Thymus (tissue), 11 donors: ENCODE results near the gene CDK19. TPM values are rescaled to one million over a fixed set of nuclear protein-coding genes. Genes with fewer than 3 reads are reported as not detected.

Experiments
- DNase-seq, 9 donors: peaks; one replicate each; pipeline ENCODE4 v3.0.0-alpha.2; 2013; ENCODE audit warnings: low spot score in 9 of 9, low read depth in 6 of 9, missing footprints in 1 of 9
- H3K27ac ChIP-seq, 2 donors: one replicate each; pipeline ENCODE4 v1.5.1; 2013; ENCODE audit warnings: control low read depth in 1 of 2, low read depth in 1 of 2, low read length in 1 of 2, mild to moderate bottlenecking in 1 of 2, moderate library complexity in 1 of 2
- H3K27me3 ChIP-seq, 2 donors: one replicate each; pipeline ENCODE4 v1.5.1; 2013; ENCODE audit warnings: low read length in 1 of 2; ENCODE audit not compliant: control insufficient read depth in 2 of 2, insufficient read depth in 1 of 2
- H3K36me3 ChIP-seq, 2 donors: one replicate each; pipeline ENCODE4 v1.5.1; 2013; ENCODE audit warnings: low read length in 1 of 2, mild to moderate bottlenecking in 1 of 2, moderate library complexity in 1 of 2; ENCODE audit not compliant: control insufficient read depth in 2 of 2, insufficient read depth in 2 of 2
- H3K4me1 ChIP-seq, 2 donors: one replicate each; pipeline ENCODE4 v1.5.1; 2013; ENCODE audit warnings: low read length in 2 of 2; ENCODE audit not compliant: control insufficient read depth in 2 of 2, insufficient read depth in 2 of 2
- H3K4me3 ChIP-seq, 2 donors: one replicate each; pipeline ENCODE4 v1.5.1; 2013; ENCODE audit warnings: low read length in 2 of 2, control low read depth in 1 of 2, mild to moderate bottlenecking in 1 of 2
- H3K9me3 ChIP-seq, 2 donors: one replicate each; pipeline ENCODE4 v1.5.1; 2013; ENCODE audit warnings: low read length in 1 of 2, mild to moderate bottlenecking in 1 of 2; ENCODE audit not compliant: control insufficient read depth in 2 of 2, insufficient read depth in 1 of 2
- WGBS: extraction: QIAGEN DNeasy Blood & Tissue Kit; methylation state at CpG from one replicate; pipeline ENCODE4 v1.1.7; 2013; 5-methylcytosine and 5-hydroxymethylcytosine counted together
- polyA plus RNA-seq: library from polyadenylated mRNA; stranded (reverse); fragments of 200-250 nt; gene quantifications from one replicate; pipeline ENCODE4 v1.2.3, GENCODE V29; 2013
- total RNA-seq: library from RNA; stranded (reverse); fragments of 120-200 nt; gene quantifications from one replicate; pipeline ENCODE4 v1.2.4, GENCODE V29; 2013
- donor health status: healthy.

CDK19 gene
- total and polyA plus RNA-seq, 2 donors, result 10.4 to 15.4 TPM

GRCh38 chr6:110561008-110561396, 254.3 kb downstream of the CDK19 start:
- Histone ChIP-seq H3K4me3 (no peak overlapping the region), H3K36me3 (no peaks in the 10 kb centered on the region), H3K27ac (peak overlapping the region; percentile 90 to 96), H3K9me3 (peaks cover 0 to 28% of the 10 kb centered on the region in 2 donors), H3K4me1 (peaks cover 22 to 59% of the 10 kb centered on the region in 2 donors), H3K27me3 (no peaks in the 10 kb centered on the region)
- 97% methylated on average over 5 of the region's 5 CpGs for WGBS
- DNase-seq, result peak in 1 of 9 donors; percentile 26

- 17% methylated on average over 6 of the region's 6 CpGs for WGBS
- Histone ChIP-seq H3K9me3 (peaks cover 0 to 28% of the 10 kb centered on the region in 2 donors), H3K27ac (peak overlapping the region; percentile 90 to 96), H3K36me3 (no peaks in the 10 kb centered on the region), H3K27me3 (no peaks in the 10 kb centered on the region), H3K4me3 (no peak overlapping the region), H3K4me1 (peaks cover 25 to 65% of the 10 kb centered on the region in 2 donors)
- peak; percentile 54 to 91 (median 77) for DNase-seq
These were observed 254.8 kb downstream of the CDK19 start for GRCh38 chr6:110560239-110561007.

Other genes with a start within 250 kb of the CDK19 start
- 61.4 TPM for gene AMD1, start 59.3 kb upstream of the CDK19 start, total RNA-seq
- 51.9 TPM for gene AMD1, start 59.3 kb upstream of the CDK19 start, polyA plus RNA-seq
- gene GTF3C6, start 143.2 kb upstream of the CDK19 start, total RNA-seq, result 58.6 TPM
- gene GTF3C6, start 143.2 kb upstream of the CDK19 start, polyA plus RNA-seq, result 92.7 TPM
- gene RPF2, start 166.6 kb upstream of the CDK19 start, total RNA-seq, result 26.8 TPM
- gene RPF2, start 166.6 kb upstream of the CDK19 start, polyA plus RNA-seq, result 29.6 TPM